GM12891 (cell line): ENCODE measurements around the gene CRHR2.

Source experiments
- POLR2A ChIP-seq: IDR thresholded peaks from 2 replicates; pipeline ENCODE4 v1.6.1; 2011; ENCODE audit warnings: low read depth, low read length, control low read depth
- POLR2AphosphoS5 ChIP-seq: IDR thresholded peaks from 2 replicates; pipeline ENCODE4 v1.6.1; 2011; ENCODE audit warnings: low read depth, low read length, control low read depth
- SPI1 ChIP-seq: IDR thresholded peaks from 2 replicates; pipeline ENCODE4 v1.6.1; 2011; ENCODE audit warnings: low read depth, low read length, control low read depth

DNA sequence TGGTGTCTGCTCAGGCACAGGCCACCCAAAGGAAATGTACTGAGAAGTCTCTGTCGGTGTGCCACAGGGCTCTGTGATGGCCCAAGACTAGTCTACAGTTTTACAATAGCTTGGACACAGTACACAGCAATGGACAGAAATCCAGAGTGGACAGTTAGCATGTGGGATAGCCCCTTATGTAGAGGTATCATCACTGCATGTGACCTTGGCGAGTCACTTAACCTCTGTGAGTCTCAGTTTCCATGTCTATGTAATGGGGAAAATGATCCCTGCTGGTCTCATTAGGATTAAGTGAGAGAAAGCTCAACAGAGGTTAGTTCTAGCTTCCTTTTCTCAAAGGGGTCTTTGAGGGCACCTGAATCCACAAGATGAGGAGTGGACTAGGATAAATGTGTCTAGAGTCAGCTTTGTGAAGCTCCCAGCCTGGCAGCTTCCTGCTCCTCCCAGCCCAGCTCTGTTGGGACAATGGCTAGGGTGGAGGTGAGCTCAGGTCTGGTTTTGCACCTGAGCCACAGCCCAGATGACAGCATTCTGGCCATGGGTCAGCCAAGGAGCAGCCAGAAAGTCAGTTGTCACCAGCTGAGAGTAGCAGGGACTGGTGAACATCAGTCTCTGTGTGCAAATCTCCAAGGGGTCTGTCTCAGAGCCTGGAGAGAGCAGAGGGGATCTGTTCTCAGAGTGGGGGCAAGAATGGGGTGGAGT lies 17.9 kb downstream of the CRHR2 start:
- no peak for TF ChIP-seq POLR2A
- no peak for TF ChIP-seq POLR2AphosphoS5
- TF ChIP-seq SPI1, result no peak
